Left lung (tissue), 10 donors: Measurements from ENCODE around the gene PDE4D. TPM values are rescaled to one million over a fixed set of nuclear protein-coding genes. Genes with fewer than 3 reads are reported as not detected.
A peak's percentile ranks its signal among the peaks of the same experiment; 100 is the strongest.

ENCODE experiments used
- ATAC-seq: fragments of 200-7000 bp; cut with Tn5 transposase; one replicate; pipeline ENCODE4 v1.9.1; 2020; ENCODE audit warnings: moderate library complexity
- DNase-seq, 4 donors: peaks; one replicate each; pipeline ENCODE4 v3.0.0-alpha.2; 2013 to 2020
- H3K27ac ChIP-seq, 2 donors: fragments of 200-600 bp; sonication (generic) in 1 of 2; one replicate each; pipeline versions ENCODE4 v1.5.0 to v1.8.0; 2020 to 2021
- H3K27me3 ChIP-seq, 2 donors: fragments of 200-600 bp; sonication (generic) in 1 of 2; one replicate each; pipeline versions ENCODE4 v1.5.0 to v1.8.0; 2020 to 2021
- H3K36me3 ChIP-seq, 2 donors: fragments of 200-600 bp; sonication (generic) in 1 of 2; one replicate each; pipeline versions ENCODE4 v1.5.0 to v1.8.0; 2020 to 2021
- H3K4me1 ChIP-seq, 2 donors: fragments of 200-600 bp; one replicate each; pipeline ENCODE4 v1.8.0; 2021
- H3K4me3 ChIP-seq, 2 donors: fragments of 200-600 bp; sonication (generic) in 1 of 2; one replicate each; pipeline versions ENCODE4 v1.5.0 to v1.8.0; 2020 to 2021; ENCODE audit warnings: mild to moderate bottlenecking in 1 of 2
- H3K9me3 ChIP-seq, 2 donors: fragments of 200-600 bp; sonication (generic) in 1 of 2; one replicate each; pipeline versions ENCODE4 v1.5.0 to v1.8.0; 2020 to 2021
- intact Hi-C, 2 donors: fragments of 100-400 bp; cut with DNase I; formaldehyde crosslinking; loops; one replicate each; pipeline versions ENCODE4 v1.11.2 to v1.14.2; 2022
- polyA plus RNA-seq, 6 donors: library from polyadenylated mRNA; unstranded; fragments of 120-200 nt; gene quantifications; one replicate each; pipeline ENCODE4 v1.2.1, GENCODE V29; 2013; ENCODE audit not compliant: insufficient read length in 6 of 6
- total RNA-seq, 2 donors: library from RNA; stranded (reverse); fragmentation: NEBNext Ultra II Directional; extraction: Animal tissue kit (Norgen Biotek cat#: 25700); gene quantifications; one replicate each; pipeline ENCODE4 v1.2.1, GENCODE V29; 2021
- TF ChIP-seq, protein P1 (sequence below), 2 donors: fragments of 200-600 bp; sonication (generic) in 1 of 2; IDR thresholded peaks; one replicate each; pipeline versions ENCODE4 v1.5.0 to v1.8.0; 2021; ENCODE audit warnings: antibody characterized with exemption in 2 of 2
- donor health status: DM: no; HTN: yes; CAD: no.
- donor health status: DM: no; HTN: no; CAD: no.

PDE4D gene
- total and polyA plus RNA-seq, 8 donors = 21.4 to 57.1 (median 25.4) TPM

- DNase-seq = no peak
- intact Hi-C loops = no loop called here
Observed at GRCh38 chr5:59133764-59134261, 759.7 kb downstream of the PDE4D start.

GRCh38 chr5:59132131-59132530 lies 761.4 kb downstream of the PDE4D start:
- no peaks in the 10 kb centered on the region for H3K27me3 ChIP-seq
- DNase-seq (no peak), ATAC-seq (no peak)
- no peaks in the 10 kb centered on the region for H3K9me3 ChIP-seq
- intact Hi-C loops = no loop called here
- peaks cover under 1 to 10% of the 10 kb centered on the region in 2 donors for H3K4me1 ChIP-seq
- TF ChIP-seq, protein P1, sequence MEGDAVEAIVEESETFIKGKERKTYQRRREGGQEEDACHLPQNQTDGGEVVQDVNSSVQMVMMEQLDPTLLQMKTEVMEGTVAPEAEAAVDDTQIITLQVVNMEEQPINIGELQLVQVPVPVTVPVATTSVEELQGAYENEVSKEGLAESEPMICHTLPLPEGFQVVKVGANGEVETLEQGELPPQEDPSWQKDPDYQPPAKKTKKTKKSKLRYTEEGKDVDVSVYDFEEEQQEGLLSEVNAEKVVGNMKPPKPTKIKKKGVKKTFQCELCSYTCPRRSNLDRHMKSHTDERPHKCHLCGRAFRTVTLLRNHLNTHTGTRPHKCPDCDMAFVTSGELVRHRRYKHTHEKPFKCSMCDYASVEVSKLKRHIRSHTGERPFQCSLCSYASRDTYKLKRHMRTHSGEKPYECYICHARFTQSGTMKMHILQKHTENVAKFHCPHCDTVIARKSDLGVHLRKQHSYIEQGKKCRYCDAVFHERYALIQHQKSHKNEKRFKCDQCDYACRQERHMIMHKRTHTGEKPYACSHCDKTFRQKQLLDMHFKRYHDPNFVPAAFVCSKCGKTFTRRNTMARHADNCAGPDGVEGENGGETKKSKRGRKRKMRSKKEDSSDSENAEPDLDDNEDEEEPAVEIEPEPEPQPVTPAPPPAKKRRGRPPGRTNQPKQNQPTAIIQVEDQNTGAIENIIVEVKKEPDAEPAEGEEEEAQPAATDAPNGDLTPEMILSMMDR (IDR thresholded peaks at IDR 0.05) = no peak
- H3K36me3 ChIP-seq = no peaks in the 10 kb centered on the region
- H3K4me3 ChIP-seq = no peak overlapping the region
- H3K27ac ChIP-seq = no peak overlapping the region

More at GRCh38 chr5:59133764-59134261, 759.7 kb downstream of the PDE4D start:
- Histone ChIP-seq H3K27me3 (no peaks in the 10 kb centered on the region), H3K4me3 (no peak overlapping the region), H3K4me1 (peaks cover 0 to 6% of the 10 kb centered on the region in 2 donors), H3K27ac (no peak overlapping the region), H3K9me3 (no peaks in the 10 kb centered on the region), H3K36me3 (no peaks in the 10 kb centered on the region)
- ATAC-seq = no peak
- TF ChIP-seq, protein P1 (IDR thresholded peaks at IDR 0.05) = no peak

DNA sequence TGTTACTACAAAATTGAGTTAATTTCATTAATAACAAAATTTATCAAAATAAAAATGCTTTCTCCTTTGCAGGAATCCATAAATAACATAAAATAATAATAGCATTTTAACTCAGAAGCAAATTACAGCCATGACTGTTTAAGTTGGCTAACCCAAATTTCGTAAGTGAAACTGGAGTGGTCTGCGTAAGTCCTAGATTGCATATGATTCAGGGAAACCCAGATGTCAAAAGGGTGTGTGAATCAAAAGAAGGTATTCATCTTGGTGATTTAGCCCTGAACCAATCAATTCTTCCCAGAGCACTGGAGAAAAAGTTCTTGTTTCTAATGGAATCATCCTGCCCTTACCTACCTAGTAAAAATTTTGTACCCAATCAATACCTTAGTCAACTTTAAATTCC lies 763.1 kb downstream of the PDE4D start:
- TF ChIP-seq, protein P1 (IDR thresholded peaks at IDR 0.05) = no peak
- DNase-seq (no peak), ATAC-seq (no peak)
- Histone ChIP-seq H3K36me3 (no peaks in the 10 kb centered on the region), H3K4me3 (no peak overlapping the region), H3K27ac (no peak overlapping the region), H3K4me1 (peaks cover 9 to 25% of the 10 kb centered on the region in 2 donors), H3K9me3 (no peaks in the 10 kb centered on the region), H3K27me3 (no peaks in the 10 kb centered on the region)
- intact Hi-C loops = no loop called here

DNA sequence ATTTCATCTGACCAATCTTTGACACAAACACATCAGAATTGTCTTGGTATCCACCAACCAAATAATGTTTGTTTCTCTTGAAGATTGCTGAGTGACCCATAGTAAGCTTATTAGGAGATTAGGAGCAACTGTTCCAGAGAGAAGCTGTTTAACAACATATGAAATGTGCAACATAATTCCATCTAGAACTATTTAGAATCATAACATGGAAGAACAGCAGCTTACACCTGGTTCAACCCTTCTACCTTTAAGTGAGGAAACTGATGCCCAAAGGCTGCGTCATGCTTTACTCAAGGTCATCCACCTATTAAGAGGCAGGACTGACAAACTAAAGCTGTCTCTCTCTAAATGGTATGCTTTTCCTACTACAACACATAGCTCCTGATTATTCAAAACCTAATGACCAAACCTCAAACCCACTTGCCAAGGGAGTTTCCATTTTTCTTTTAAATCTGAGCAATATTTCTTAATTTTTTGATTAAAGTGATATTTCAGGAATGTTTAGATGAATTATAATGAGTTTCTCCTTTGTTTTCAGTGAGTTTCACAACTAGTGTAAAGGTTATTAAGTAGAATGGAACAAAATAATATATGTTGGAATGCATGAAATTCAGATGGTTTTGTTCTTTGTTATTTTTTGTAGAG lies 764.8 kb downstream of the PDE4D start:
- Histone ChIP-seq H3K36me3 (no peaks in the 10 kb centered on the region), H3K9me3 (no peaks in the 10 kb centered on the region), H3K4me3 (no peak overlapping the region), H3K27me3 (no peaks in the 10 kb centered on the region), H3K4me1 (peaks cover 9 to 33% of the 10 kb centered on the region in 2 donors), H3K27ac (peak overlapping the region; percentile 74 to 78)
- TF ChIP-seq, protein P1 (IDR thresholded peaks at IDR 0.05) = no peak
- intact Hi-C loops = no loop called here
- no peak for DNase-seq
- ATAC-seq = no peak

GRCh38 chr5:59126708-59127573 lies 766.6 kb downstream of the PDE4D start:
- peak overlapping the region; percentile 6 to 13 for H3K4me3 ChIP-seq
- no peaks in the 10 kb centered on the region for H3K36me3 ChIP-seq
- H3K4me1 ChIP-seq = peaks cover 9 to 39% of the 10 kb centered on the region in 2 donors
- DNase-seq (peak in 3 of 4 donors; percentile 34 to 60 (median 49)), ATAC-seq (peak; percentile 25)
- no peaks in the 10 kb centered on the region for H3K9me3 ChIP-seq
- peak overlapping the region; percentile 74 to 91 for H3K27ac ChIP-seq
- no peaks in the 10 kb centered on the region for H3K27me3 ChIP-seq
- intact Hi-C loops = no loop called here
- TF ChIP-seq, protein P1 (IDR thresholded peaks at IDR 0.05) = no peak
